Tibial nerve (tissue), 4 donors: ENCODE measurements around the gene DLGAP1.

Experiments
- CTCF ChIP-seq, 5 experiments: fragments of 200-600 bp in 3 of 5; fragments of 450-650 bp in 2 of 5; sonication (generic) in 3 of 5; IDR thresholded peaks; one replicate each; pipeline ENCODE4 v1.5.1; 2016 to 2019; ENCODE audit warnings: antibody characterized with exemption in 5 of 5, mild to moderate bottlenecking in 3 of 5, moderate library complexity in 2 of 5
- EP300 ChIP-seq, 2 donors: sonication (generic); formaldehyde crosslinking; IDR thresholded peaks; one replicate each; pipeline ENCODE4 v1.6.1; 2017; ENCODE audit warnings: antibody characterized with exemption in 2 of 2, mild to moderate bottlenecking in 1 of 2
- POLR2A ChIP-seq, 2 donors: fragments of 450-650 bp; IDR thresholded peaks; one replicate each; pipeline ENCODE4 v1.6.1; 2017; ENCODE audit warnings: antibody characterized with exemption in 2 of 2, mild to moderate bottlenecking in 2 of 2, moderate library complexity in 2 of 2

DNA sequence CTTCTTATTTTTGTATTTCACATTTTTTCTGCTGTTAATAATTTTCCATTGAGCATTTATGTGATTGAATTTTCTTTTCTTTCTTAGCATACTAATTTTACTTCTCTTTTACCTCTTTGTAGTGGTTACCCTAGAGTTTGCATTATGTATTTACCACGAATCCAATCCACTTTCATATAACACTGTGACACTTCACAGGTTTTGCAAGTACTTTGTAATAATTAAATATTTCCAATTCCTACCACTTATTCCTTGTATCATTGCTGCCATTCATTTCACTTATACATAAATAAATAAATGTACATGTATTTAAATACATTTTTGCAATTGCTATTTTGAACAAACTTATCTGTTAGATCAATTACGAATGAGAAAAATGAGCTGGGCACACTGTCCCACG, 894.4 kb downstream of the DLGAP1 start:
- TF ChIP-seq CTCF (IDR thresholded peaks at IDR 0.05) (no peak), EP300 (IDR thresholded peaks at IDR 0.05) (no peak), POLR2A (IDR thresholded peaks at IDR 0.05) (no peak)
